Measurements from ENCODE around the gene RAMP1. TPM values are rescaled to one million over a fixed set of nuclear protein-coding genes. Genes with fewer than 3 reads are reported as not detected.

Gene RAMP1
- total RNA-seq, 1 experiment from 2014 or later: 23.4 TPM

DNA sequence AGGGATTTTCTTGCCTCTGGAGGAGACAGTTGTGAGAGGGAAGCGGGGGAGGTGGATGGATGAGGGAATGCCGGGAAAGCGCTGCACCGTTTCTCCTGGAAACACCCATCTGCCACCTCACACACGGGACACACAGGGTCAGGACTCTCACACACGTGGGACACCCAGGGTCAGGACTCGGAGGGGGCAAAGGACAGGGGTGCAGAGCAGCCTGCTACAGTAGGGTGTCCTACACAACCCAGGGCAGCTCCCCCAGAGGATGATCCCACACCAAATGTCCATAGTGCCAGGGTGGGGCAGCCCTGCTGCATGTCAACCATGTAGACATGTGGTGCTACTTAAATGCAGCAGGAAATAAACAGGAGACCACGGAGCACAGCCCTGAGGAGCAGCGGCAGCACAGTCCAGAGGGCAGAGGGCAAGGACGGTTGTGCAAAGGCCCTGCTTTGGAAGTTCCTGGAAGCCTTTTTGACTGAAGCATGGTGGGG is 5.1 kb downstream of the RAMP1 start:
- Histone ChIP-seq H3K9me2 (ENCODE audit: insufficient read depth) (no peaks in the 10 kb centered on the region), H2AFZ (ENCODE audit: low read depth, low read length, poor library complexity, severe bottlenecking) (no peak overlapping the region), H3K9ac (ENCODE audit: low read length) (peak overlapping the region; percentile 65), H3K36me3 (ENCODE audit: control insufficient read depth in 1 of 2, insufficient read depth in 2 of 2, low read length in 2 of 2) (no peaks in the 10 kb centered on the region), H4K20me1 (ENCODE audit: insufficient read depth) (no peaks in the 10 kb centered on the region), H3K27ac (ENCODE audit: low read depth, low read length) (peak overlapping the region; percentile 90), H3K27me3 (ENCODE audit: insufficient read depth, low read length) (no peaks in the 10 kb centered on the region), H3K9me3 (ENCODE audit: control insufficient read depth in 1 of 2, insufficient read depth in 1 of 2, low read depth in 1 of 2, low read length in 2 of 2) (no peaks in the 10 kb centered on the region), H3K4me3 (replicated peaks in 1 of 2; ENCODE audit: low read depth in 1 of 2, low read length in 2 of 2) (peak overlapping the region; percentile 13 to 46), H3K4me2 (ENCODE audit: low read length) (peak overlapping the region; percentile 79), H3K4me1 (ENCODE audit: control insufficient read depth in 1 of 2, insufficient read depth in 2 of 2, low read length in 2 of 2) (peaks cover 63 to 90% of the 10 kb centered on the region in 2 experiments), H3K79me2 (ENCODE audit: insufficient read depth, low read length) (peaks cover 47% of the 10 kb centered on the region)
- DNase-seq (ENCODE audit: low read depth, low spot score) (no peak), ATAC-seq (peak; percentile 6)
- CTCF ChIA-PET: no interaction called here
- POLR2A ChIA-PET: interaction anchor here (0.6 to 0.7 kb wide), 2 partner anchors 71 to 72 kb away, joined by 3 to 4 read pairs; no protein-coding TSS in a partner anchor
- BruUV-seq (replicated peaks): TSS peak; percentile 56
- TF ChIP-seq ZFX (IDR thresholded peaks at IDR 0.05) (no peak), YY1 (IDR thresholded peaks at IDR 0.05; ENCODE audit: extremely low read depth, insufficient replicate concordance, low read depth, low read length) (peak; percentile 7)
- RAD21 ChIA-PET (ENCODE audit: low non-redundant PET in 1 of 2, low total read pairs in 2 of 2, uncharacterized antibody in 2 of 2, unreplicated experiment in 2 of 2): interaction anchor here in 1 of 2 experiments (0.6 kb wide), 2 partner anchors 248 to 395 kb away, joined by 4 to 5 read pairs; no protein-coding TSS in a partner anchor
- intact Hi-C loops (cut with micrococcal nuclease): loop anchor here (5.0 kb wide), 1 partner anchor 58 kb away; no protein-coding TSS in a partner anchor

DNA sequence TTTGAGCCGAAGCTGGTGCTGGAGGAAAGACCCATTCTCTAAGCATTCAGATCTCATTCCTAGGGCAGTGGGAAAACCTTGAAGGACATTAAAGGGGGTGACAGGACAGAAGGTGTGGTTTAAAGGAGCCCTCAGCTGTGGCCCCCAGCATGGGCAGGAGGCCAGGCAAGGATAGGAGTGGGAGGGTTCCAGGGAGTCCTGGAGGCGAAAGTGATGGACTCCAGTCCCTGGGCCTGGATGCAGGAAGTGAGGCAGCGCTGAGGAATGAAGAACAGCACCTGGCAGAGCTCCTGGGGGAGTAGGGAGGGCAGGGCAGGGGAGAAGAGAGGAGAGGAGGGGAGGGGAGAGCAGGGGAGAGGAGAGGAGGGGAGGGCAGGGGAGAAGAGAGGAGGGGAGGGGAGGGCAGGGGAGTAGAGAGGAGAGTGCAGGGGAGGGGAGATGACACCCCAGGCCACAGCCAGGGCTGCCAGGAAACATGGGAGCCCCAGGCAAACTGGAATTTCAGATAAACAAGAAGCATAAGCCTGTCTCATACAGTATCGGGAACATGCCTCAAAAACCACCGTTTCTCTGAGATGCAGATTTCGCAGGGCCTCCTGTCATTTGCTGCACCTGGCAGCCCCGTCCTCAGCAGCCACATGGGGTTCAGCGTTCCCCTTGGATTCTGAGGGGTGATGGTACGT is 5.7 kb downstream of the RAMP1 start:
- no peaks in the 10 kb centered on the region for H3K36me3 ChIP-seq (ENCODE audit: control insufficient read depth in 1 of 2, insufficient read depth in 2 of 2, low read length in 2 of 2)
- H3K4me3 ChIP-seq (replicated peaks in 1 of 2; ENCODE audit: low read depth in 1 of 2, low read length in 2 of 2): peak overlapping the region in 1 of 2 experiments; percentile 46; a peak in 3 of 4 replicates
- H3K9ac ChIP-seq (ENCODE audit: low read length): peak overlapping the region; percentile 65
- BruUV-seq (replicated peaks): no TSS peak
- no peaks in the 10 kb centered on the region for H3K9me2 ChIP-seq (ENCODE audit: insufficient read depth)
- peaks cover 47% of the 10 kb centered on the region for H3K79me2 ChIP-seq (ENCODE audit: insufficient read depth, low read length)
- H4K20me1 ChIP-seq (ENCODE audit: insufficient read depth): no peaks in the 10 kb centered on the region
- H3K27ac ChIP-seq (ENCODE audit: low read depth, low read length): peak overlapping the region; percentile 90
- peaks cover 62 to 88% of the 10 kb centered on the region in 2 experiments for H3K4me1 ChIP-seq (ENCODE audit: control insufficient read depth in 1 of 2, insufficient read depth in 2 of 2, low read length in 2 of 2)
- POLR2A ChIA-PET: interaction anchor here (0.6 kb wide), 1 partner anchor 71 kb away, joined by 4 read pairs; no protein-coding TSS in a partner anchor
- DNase-seq (ENCODE audit: low read depth, low spot score): no peak
- no peaks in the 10 kb centered on the region for H3K9me3 ChIP-seq (ENCODE audit: control insufficient read depth in 1 of 2, insufficient read depth in 1 of 2, low read depth in 1 of 2, low read length in 2 of 2)
- TF ChIP-seq YY1 (IDR thresholded peaks at IDR 0.05; ENCODE audit: extremely low read depth, insufficient replicate concordance, low read depth, low read length) (peak; percentile 24), POLR2AphosphoS5 (IDR thresholded peaks at IDR 0.05; ENCODE audit: low read depth, low read length) (peak; percentile 55)
- TF ChIP-seq, protein P1, sequence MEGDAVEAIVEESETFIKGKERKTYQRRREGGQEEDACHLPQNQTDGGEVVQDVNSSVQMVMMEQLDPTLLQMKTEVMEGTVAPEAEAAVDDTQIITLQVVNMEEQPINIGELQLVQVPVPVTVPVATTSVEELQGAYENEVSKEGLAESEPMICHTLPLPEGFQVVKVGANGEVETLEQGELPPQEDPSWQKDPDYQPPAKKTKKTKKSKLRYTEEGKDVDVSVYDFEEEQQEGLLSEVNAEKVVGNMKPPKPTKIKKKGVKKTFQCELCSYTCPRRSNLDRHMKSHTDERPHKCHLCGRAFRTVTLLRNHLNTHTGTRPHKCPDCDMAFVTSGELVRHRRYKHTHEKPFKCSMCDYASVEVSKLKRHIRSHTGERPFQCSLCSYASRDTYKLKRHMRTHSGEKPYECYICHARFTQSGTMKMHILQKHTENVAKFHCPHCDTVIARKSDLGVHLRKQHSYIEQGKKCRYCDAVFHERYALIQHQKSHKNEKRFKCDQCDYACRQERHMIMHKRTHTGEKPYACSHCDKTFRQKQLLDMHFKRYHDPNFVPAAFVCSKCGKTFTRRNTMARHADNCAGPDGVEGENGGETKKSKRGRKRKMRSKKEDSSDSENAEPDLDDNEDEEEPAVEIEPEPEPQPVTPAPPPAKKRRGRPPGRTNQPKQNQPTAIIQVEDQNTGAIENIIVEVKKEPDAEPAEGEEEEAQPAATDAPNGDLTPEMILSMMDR (IDR thresholded peaks at IDR 0.05 in 2 of 3, conservative IDR thresholded peaks at IDR 0.05 in 1 of 3; ENCODE audit: borderline replicate concordance in 1 of 3, insufficient read depth in 1 of 3, low read depth in 2 of 3, low read length in 2 of 3): no peak
- peak overlapping the region; percentile 59 for H2AFZ ChIP-seq (ENCODE audit: low read depth, low read length, poor library complexity, severe bottlenecking)
- ATAC-seq: peak; percentile 64
- CTCF ChIA-PET: no interaction called here
- RAD21 ChIA-PET (ENCODE audit: low non-redundant PET in 1 of 2, low total read pairs in 2 of 2, uncharacterized antibody in 2 of 2, unreplicated experiment in 2 of 2): interaction anchor here in 1 of 2 experiments (0.6 kb wide), 1 partner anchor 395 kb away, joined by 4 read pairs; no protein-coding TSS in a partner anchor
- intact Hi-C loops (cut with micrococcal nuclease): loop anchor here (5.0 kb wide), 1 partner anchor 57 kb away; no protein-coding TSS in a partner anchor
- peak overlapping the region; percentile 79 for H3K4me2 ChIP-seq (ENCODE audit: low read length)
- no peaks in the 10 kb centered on the region for H3K27me3 ChIP-seq (ENCODE audit: insufficient read depth, low read length)
